Lower leg skin (tissue), 4 donors: ENCODE results near the gene CD63. TPM values are rescaled to one million over a fixed set of nuclear protein-coding genes. Genes with fewer than 3 reads are reported as not detected.

Source experiments
- DNase-seq, 2 donors: peaks; one replicate each; pipeline ENCODE4 v3.0.0-alpha.2; 2019; ENCODE audit warnings: low spot score in 2 of 2
- H3K4me3 ChIP-seq: fragments of 200-600 bp; sonication (generic); 2 replicates; pipeline ENCODE4 v1.5.1; 2017; ENCODE audit warnings: mild to moderate bottlenecking, low read depth; ENCODE audit not compliant: poor library complexity, severe bottlenecking
- CTCF ChIP-seq, 3 donors: fragments of 450-650 bp; IDR thresholded peaks; one replicate each; pipeline ENCODE4 v1.5.1; 2016; ENCODE audit warnings: antibody characterized with exemption in 3 of 3, mild to moderate bottlenecking in 3 of 3, moderate library complexity in 2 of 3
- POLR2A ChIP-seq, 2 donors: fragments of 450-650 bp; IDR thresholded peaks; one replicate each; pipeline ENCODE4 v1.6.1; 2016 to 2017; ENCODE audit warnings: antibody characterized with exemption in 2 of 2, mild to moderate bottlenecking in 1 of 2, moderate library complexity in 1 of 2
- WGBS, 2 donors: methylation state at CpG; one replicate each; pipeline ENCODE4 v1.1.5; 2018; 5-methylcytosine and 5-hydroxymethylcytosine counted together
- intact Hi-C: fragments of 100-400 bp; cut with DNase I; formaldehyde crosslinking; loops from one replicate; pipeline ENCODE4 v1.15.0; 2023; ENCODE audit warnings: low total_unique reads
- total RNA-seq, 4 donors: library from RNA; depleted of rRNA; stranded (reverse); fragments of >200 nt; gene quantifications; one replicate each; pipeline ENCODE4 v1.1.0, GENCODE V29; 2016

The CD63 gene
- total RNA-seq, 4 donors from 2014 or later = 151 to 408 (median 196) TPM

DNA sequence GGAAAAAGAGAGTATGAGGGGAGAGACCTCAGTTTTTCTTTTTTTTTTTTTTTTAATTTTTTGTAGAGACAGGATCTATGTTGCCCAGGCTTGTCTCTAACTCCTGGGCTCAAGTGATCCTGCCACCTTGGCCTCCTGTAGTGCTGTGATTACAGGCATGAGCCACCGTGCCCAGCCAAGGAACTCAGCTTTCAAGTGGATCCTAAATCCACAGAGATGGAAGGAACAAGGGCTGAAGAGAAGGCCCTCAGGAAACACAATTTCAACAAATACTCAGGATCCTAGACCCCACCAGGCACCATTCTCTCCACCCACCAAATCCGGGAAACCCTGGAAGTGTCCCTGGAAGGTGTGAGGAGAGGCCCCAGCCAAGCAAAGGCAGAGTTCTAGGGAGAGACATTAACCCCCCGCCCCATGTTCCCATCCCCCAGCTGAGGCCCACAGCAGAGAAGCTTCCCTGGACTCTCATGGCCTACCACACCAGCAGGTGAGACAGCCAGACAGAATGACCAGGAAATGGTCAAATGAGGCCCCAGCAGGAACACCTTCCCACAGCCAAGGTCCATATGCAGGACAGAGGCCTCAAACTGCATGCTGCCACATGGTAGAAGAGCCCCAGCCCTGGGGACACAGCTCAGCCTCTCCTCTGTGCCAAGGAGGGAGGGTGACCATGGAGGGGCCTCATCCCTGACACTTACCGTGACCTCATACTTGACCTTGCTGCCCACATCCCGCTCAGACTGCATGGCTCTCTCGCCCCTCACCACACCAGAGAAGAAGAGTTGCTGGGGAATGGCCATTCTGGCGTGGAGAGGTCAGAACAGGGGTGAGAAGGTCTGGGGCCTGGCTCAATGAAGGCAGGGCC, 35.3 kb downstream of the CD63 start:
- intact Hi-C loops = no loop called here
- WGBS, 2 donors = 86 to 88% methylated on average over 7 of the region's 7 CpGs
- H3K4me3 ChIP-seq = no peak overlapping the region
- TF ChIP-seq CTCF (IDR thresholded peaks at IDR 0.05) (no peak), POLR2A (IDR thresholded peaks at IDR 0.05) (no peak)
- DNase-seq = peak in 1 of 2 donors; percentile 67

DNA sequence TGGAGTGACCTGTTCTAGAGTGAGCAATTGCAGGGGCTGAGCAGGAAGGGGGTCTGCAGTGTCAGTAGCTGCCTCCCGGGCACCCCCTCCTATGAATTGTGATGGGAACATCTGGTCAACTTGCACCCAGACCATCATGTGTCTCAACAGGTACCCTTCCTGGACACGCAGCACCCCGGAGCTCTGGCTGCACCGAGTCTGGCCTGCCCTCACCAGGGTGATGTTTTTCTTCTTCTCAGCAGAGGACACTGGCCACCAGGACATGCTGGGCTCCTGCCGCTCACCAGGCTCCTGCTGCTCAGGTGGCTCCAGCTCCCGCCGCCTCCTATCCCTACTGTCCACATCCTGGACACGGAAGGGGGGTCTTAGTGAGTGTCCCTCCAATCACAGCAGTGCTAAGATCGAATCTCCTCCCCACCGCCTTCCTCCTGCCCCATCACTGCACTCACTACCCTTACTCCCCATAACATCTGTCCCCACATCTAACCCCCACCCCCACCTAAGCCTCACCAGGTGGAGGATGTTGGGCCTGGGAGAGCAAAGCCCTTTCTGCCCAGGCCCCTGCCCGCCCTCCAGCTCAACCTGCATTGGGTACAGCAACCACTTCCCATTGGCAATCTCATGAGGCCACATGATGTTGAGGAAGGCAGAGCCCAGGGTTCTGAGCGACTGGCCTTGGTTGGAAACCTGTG, 36.0 kb downstream of the CD63 start:
- peak in 1 of 2 donors; percentile 79 for DNase-seq
- H3K4me3 ChIP-seq = no peak overlapping the region
- TF ChIP-seq CTCF (IDR thresholded peaks at IDR 0.05) = no peak
- TF ChIP-seq POLR2A (IDR thresholded peaks at IDR 0.05) = no peak
- 93 to 95% methylated on average over 12 of the region's 12 CpGs for WGBS, 2 donors
- intact Hi-C loops = no loop called here

- DNase-seq = peak in 1 of 2 donors; percentile 72
- no peak for TF ChIP-seq POLR2A (IDR thresholded peaks at IDR 0.05)
- no peak for TF ChIP-seq CTCF (IDR thresholded peaks at IDR 0.05)
- WGBS, 2 donors = 90 to 91% methylated on average over 16 of the region's 16 CpGs
- intact Hi-C loops = no loop called here
- H3K4me3 ChIP-seq = no peak overlapping the region
These were observed 39.8 kb downstream of the CD63 start for GRCh38 chr12:55688716-55689655.

DNA sequence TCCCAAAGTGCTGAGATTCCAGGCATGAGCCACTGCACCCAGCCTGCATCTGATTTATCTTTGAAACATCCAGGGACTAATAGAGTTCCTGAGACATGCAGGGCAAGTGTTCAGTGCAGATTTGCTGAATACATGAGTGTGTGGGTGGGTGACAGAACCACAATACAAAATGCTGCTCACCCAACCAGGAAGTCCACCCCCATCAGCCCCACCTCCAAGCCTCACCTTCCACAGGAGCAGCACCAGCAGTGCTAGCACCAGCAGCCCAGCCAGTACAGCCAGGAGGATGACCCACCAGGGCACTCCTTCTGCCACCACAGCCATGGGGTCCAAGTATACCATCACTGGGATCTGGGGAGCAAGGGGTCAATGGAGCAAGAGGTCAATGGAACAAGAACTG, 41.1 kb downstream of the CD63 start:
- peak in 1 of 2 donors; percentile 82 for DNase-seq
- no peak for TF ChIP-seq POLR2A (IDR thresholded peaks at IDR 0.05)
- no peak for TF ChIP-seq CTCF (IDR thresholded peaks at IDR 0.05)
- intact Hi-C loops = no loop called here
- no peak overlapping the region for H3K4me3 ChIP-seq

DNA sequence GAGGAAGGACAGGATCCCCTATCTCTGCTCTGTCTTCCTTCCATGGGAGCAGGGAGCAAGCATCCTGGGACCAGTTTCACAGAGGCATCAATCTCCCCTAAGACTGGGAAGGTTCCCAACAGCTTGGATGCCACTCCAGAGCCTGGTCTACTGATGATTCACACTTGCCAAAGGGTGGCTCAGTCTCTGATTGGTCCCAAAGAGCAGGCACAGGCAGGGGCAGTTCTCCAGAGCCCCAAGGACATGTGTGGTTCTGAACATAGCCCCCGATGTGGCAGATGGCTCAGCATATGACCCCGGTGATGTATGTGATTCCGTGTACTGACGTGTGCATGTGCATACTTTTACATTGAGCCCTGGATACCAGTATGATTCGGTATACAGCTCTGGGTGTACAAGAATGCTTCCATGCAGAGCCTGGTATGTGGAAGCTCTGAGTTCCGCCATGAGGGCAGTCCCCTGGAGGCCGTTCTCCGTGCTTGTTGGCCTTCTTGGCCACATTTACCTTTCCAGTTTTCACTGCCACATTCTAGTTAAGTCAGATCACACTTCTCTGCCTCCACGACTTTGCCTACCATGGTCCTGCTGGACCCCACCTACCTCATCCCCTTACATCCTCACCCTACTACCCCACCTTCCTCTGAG, 42.3 kb downstream of the CD63 start:
- intact Hi-C loops = no loop called here
- 87 to 89% methylated on average over 9 of the region's 9 CpGs for WGBS, 2 donors
- H3K4me3 ChIP-seq = no peak overlapping the region
- TF ChIP-seq POLR2A (IDR thresholded peaks at IDR 0.05) (no peak), CTCF (IDR thresholded peaks at IDR 0.05) (no peak)
- DNase-seq = peak in 1 of 2 donors; percentile 65
